Vagina (tissue), 2 donors: ENCODE data around the gene NLGN2.

Experiments used
- POLR2A ChIP-seq, 2 donors: fragments of 450-650 bp; IDR thresholded peaks; one replicate each; pipeline ENCODE4 v1.6.1; 2017; ENCODE audit warnings: antibody characterized with exemption in 2 of 2, mild to moderate bottlenecking in 2 of 2, moderate library complexity in 2 of 2
- TF ChIP-seq, protein P1 (sequence below), 3 experiments: fragments of 450-650 bp in 2 of 3; fragments of 200-600 bp in 1 of 3; sonication (generic) in 1 of 3; IDR thresholded peaks; one replicate each; pipeline ENCODE4 v1.5.1; 2017 to 2019; ENCODE audit warnings: antibody characterized with exemption in 3 of 3, mild to moderate bottlenecking in 2 of 3, moderate library complexity in 2 of 3

DNA sequence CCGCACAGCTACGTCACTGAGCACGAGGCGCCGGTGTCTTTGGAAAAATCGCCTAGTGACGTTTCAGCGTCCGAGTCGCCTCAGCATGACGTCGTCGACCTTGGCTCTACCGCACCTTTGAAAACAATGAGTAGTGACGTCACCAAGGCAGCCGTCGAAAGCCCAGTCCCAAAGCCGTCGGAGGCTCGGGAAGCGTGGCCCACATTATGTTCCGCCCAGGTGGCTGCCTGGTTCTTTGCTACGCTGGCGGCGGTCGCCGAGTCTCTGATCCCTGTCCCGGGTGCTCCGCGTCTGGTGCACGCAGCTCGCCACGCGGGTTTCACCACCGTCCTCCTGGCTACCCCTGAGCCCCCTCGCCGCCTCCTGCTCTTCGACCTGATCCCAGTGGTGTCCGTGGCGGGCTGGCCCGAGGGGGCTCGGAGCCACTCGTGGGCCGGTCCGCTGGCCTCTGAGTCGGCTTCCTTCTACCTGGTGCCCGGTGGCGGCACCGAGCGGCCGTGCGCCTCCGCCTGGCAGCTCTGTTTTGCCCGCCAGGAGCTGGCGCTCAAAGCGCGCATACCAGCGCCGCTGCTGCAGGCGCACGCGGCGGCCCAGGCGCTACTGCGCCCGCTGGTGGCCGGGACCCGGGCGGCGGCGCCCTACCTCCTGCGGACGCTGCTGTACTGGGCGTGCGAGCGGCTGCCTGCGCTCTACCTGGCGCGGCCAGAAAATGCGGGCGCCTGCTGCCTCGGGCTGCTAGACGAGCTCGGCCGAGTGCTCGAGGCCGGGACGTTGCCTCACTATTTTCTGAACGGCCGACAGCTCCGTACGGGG is 29.1 kb downstream of the NLGN2 start:
- TF ChIP-seq, protein P1, sequence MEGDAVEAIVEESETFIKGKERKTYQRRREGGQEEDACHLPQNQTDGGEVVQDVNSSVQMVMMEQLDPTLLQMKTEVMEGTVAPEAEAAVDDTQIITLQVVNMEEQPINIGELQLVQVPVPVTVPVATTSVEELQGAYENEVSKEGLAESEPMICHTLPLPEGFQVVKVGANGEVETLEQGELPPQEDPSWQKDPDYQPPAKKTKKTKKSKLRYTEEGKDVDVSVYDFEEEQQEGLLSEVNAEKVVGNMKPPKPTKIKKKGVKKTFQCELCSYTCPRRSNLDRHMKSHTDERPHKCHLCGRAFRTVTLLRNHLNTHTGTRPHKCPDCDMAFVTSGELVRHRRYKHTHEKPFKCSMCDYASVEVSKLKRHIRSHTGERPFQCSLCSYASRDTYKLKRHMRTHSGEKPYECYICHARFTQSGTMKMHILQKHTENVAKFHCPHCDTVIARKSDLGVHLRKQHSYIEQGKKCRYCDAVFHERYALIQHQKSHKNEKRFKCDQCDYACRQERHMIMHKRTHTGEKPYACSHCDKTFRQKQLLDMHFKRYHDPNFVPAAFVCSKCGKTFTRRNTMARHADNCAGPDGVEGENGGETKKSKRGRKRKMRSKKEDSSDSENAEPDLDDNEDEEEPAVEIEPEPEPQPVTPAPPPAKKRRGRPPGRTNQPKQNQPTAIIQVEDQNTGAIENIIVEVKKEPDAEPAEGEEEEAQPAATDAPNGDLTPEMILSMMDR (IDR thresholded peaks at IDR 0.05): peak; percentile 51 to 84 (median 58)
- no peak for TF ChIP-seq POLR2A (IDR thresholded peaks at IDR 0.05)
